Activated naive CD4-positive, alpha-beta T cell treated with anti-CD3 and anti-CD28 coated beads, Interleukin-2, amount 50 U/mL, for 24 hours (primary cell): ENCODE data around the gene TNS1.

Source experiments
- H3K27ac Mint-ChIP-seq: one replicate; pipeline ENCODE4 v1.8.0; 2021; ENCODE audit warnings: mild to moderate bottlenecking, mixed read lengths
- H3K27me3 Mint-ChIP-seq: one replicate; pipeline ENCODE4 v1.8.0; 2021; ENCODE audit warnings: mixed read lengths
- H3K36me3 Mint-ChIP-seq: one replicate; pipeline ENCODE4 v1.8.0; 2021; ENCODE audit warnings: mixed read lengths
- H3K4me1 Mint-ChIP-seq: one replicate; pipeline ENCODE4 v1.8.0; 2021; ENCODE audit warnings: mixed read lengths
- H3K4me3 Mint-ChIP-seq: one replicate; pipeline ENCODE4 v1.8.0; 2021; ENCODE audit warnings: mild to moderate bottlenecking, mixed read lengths
- H3K9me3 Mint-ChIP-seq: one replicate; pipeline ENCODE4 v1.8.0; 2021; ENCODE audit warnings: mixed read lengths

TNS1 gene

DNA sequence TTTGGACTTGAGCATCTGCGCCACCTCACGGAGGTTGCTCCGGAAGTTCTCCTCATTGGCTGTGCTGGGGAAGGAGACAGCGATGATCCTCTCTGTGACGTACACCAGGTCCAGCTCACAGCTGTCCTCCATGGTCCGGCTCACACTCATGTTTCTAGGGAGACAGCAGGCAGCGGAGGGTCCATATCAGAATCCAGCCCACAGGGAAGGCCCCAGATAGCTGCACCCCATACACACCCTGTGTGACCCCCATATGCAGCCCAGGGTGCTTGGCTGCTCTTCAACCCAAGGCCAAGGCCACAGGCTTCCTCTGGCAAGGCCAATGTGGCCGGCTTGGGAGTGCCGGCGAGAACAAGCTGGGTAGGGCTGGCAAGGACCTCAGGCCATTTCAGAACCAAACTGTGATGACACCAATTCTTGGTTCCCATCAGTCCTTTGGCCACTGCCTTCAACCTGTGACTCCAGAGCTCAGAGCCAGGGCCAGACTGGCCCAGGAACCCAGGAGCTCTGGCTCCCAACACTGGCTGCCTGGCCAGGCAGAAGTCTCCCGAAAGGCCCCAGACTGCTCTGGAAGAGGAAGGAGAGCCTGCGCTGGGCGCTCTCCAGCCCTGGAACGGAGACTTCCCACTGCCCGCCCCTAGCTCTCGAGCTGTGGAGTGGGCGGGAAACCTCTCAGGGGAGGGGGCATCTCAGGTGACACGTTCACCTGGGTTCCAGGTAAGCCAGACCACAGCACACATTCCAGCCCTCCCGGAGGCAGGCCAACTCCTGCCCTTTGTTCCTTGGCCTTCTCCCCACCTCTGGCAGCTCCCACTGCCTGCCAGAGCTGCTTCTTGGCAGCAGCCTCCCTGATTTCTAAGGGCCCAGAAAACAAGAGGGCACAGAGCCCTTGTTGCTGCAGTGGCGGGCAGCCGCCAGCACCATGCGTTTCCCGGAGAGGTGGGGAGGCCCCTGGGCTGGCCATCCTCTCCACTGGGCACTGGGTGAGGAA, 104.7 kb downstream of the TNS1 start:
- Mint-ChIP-seq H3K36me3 (no peaks in the 10 kb centered on the region), H3K27ac (no peak overlapping the region)

DNA sequence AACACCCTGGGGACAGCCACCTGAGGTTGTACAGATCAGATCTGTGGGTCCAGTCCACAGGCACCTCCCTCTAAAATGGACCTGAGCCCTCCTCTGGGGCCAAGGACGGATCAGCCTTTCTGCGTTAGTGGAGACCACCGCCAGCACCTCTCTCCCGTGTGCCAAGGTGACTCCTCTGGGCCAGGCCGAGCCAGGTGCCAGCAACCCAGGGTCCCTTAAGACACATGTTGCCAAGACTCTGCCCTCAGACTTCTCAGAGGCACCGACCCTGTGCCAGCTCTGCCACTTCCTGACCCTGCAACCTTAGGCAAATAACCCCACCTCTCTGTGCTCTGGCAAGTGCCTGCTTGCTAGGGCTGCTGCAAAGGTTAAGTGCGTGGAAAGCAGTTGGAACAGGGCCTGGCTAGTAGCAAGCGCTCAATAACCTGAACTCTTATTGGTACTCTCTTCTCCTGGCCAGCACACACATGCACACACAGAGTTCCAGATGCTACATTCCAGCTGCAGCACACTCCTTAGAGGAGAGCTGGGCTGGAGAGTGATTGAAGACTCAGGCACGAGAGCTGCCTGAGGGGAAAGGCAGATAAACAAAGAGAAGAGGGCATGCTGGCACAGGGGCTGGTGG, 105.6 kb downstream of the TNS1 start:
- Mint-ChIP-seq H3K9me3 (no peaks in the 10 kb centered on the region), H3K27me3 (no peaks in the 10 kb centered on the region), H3K36me3 (no peaks in the 10 kb centered on the region), H3K4me1 (no peaks in the 10 kb centered on the region), H3K27ac (no peak overlapping the region), H3K4me3 (no peak overlapping the region)

More for the DNA sequence above, 104.7 kb downstream of the TNS1 start:
- Mint-ChIP-seq H3K4me3 (no peak overlapping the region), H3K9me3 (no peaks in the 10 kb centered on the region), H3K27me3 (no peaks in the 10 kb centered on the region), H3K4me1 (no peaks in the 10 kb centered on the region)

DNA sequence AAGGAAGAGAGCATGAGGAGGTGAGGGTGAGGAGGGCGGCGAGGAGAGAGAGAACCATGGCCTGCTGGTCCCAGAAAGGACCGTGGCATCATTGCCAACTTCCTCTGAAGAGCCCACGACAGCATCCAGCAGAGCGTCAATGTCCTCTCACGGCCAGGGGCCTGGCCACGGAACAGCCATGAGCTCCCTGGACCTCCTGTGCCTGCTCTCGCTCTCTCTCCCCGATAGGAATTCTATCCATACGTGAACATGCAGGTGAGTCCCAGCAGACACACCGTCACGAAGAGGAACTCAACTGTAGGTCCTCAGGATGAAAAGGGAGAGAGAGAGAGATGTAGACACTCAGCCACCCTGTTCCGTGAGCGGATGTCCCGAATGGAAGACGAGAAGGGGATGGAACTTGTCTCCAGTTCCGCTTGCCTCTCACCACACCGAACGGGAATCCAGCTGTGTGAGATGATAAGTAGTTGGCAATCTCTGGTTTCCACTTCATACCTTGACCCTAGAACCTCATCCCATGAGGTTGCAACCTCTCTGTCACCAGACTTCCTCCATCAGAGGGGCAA, 107.6 kb downstream of the TNS1 start:
- Mint-ChIP-seq H3K36me3 (no peaks in the 10 kb centered on the region), H3K9me3 (no peaks in the 10 kb centered on the region), H3K4me3 (no peak overlapping the region), H3K27me3 (no peaks in the 10 kb centered on the region), H3K4me1 (no peaks in the 10 kb centered on the region), H3K27ac (no peak overlapping the region)

DNA sequence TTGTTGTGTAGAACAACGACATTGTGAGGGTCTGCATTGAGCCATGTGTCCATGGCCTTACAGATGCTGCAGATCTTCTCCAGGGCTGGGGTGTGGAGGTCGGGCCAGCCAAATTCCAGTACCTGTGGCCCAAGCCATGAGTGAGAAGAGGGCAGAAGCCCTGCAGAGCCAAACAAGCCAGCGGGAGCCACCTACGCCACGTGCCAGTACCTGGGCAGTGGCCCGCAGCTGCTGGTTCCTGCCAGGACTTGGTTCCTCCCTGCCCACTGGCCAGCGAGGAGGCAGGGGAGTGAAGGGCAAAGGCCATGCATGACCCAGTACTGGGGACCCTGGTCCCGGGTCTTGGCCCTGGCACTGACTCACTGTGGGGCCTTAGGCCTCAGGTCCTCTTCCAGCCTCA, 109.4 kb downstream of the TNS1 start:
- H3K4me3 Mint-ChIP-seq: no peak overlapping the region
- H3K27ac Mint-ChIP-seq: no peak overlapping the region
- H3K36me3 Mint-ChIP-seq: no peaks in the 10 kb centered on the region
- no peaks in the 10 kb centered on the region for H3K4me1 Mint-ChIP-seq
- H3K9me3 Mint-ChIP-seq: no peaks in the 10 kb centered on the region
- no peaks in the 10 kb centered on the region for H3K27me3 Mint-ChIP-seq

DNA sequence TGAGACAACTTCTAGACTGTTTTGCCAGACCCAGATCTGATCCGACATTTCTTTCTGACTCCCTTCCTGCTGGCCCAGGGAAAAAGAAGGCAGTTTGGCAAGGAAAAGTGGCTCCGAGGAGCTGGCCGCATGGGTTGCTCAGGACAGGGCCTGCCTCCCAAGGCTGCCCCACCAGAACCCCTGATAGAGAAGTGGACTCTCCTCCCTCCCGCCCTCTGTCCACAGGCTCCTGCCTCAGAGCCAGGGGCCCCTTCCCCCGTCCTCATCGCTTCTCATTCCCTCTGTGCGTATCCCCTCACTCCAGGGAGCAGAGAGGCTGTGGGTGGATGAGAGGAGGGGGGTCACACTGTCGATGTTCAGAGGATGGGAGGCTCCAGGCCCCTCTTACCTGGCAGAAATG, 110.2 kb downstream of the TNS1 start:
- Mint-ChIP-seq H3K27me3 (no peaks in the 10 kb centered on the region), H3K9me3 (no peaks in the 10 kb centered on the region), H3K36me3 (no peaks in the 10 kb centered on the region), H3K27ac (no peak overlapping the region), H3K4me1 (no peaks in the 10 kb centered on the region), H3K4me3 (no peak overlapping the region)

DNA sequence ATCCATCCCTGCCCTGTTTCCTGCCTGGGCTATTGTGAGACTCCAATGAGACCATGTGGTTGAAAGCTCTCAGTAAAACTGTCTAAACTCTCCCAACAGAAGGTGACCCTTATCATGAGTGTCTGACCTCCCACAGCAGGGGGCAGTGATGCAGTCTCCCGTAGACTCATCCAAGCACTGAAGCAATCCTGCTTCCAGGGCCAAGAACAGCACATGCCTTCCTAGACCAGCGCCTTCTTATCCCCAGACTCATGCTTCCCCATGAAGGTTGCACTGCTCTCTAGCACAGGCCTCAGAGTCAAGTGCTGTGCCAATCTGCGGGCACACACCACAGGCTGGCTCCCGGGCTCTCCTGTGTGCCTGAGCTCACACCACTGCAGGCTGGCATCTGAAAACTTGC, 112.3 kb downstream of the TNS1 start:
- no peak overlapping the region for H3K27ac Mint-ChIP-seq
- H3K27me3 Mint-ChIP-seq: no peaks in the 10 kb centered on the region
- H3K4me1 Mint-ChIP-seq: no peaks in the 10 kb centered on the region
- H3K36me3 Mint-ChIP-seq: no peaks in the 10 kb centered on the region
- no peaks in the 10 kb centered on the region for H3K9me3 Mint-ChIP-seq
- no peak overlapping the region for H3K4me3 Mint-ChIP-seq

DNA sequence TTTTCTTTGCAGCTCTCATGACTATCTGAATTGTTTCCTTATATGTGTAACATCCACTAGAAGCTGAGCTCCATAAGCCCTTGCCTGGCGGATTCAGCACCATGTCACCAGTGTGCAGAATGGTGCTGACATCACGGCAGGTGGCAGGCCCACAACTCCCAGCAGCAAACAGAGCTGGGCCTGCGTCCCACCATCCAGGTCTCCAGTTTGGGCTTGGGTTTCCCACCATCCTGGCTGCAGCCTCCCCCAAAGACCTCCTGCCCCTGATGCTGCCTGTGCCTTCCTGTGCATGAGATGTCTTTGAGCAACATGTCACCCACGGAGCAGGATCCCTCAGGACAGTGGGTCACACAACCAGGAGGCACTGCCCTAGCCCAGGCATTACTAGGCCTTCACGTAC, 113.1 kb downstream of the TNS1 start:
- Mint-ChIP-seq H3K27me3 (no peaks in the 10 kb centered on the region), H3K4me1 (no peaks in the 10 kb centered on the region), H3K27ac (no peak overlapping the region), H3K9me3 (no peaks in the 10 kb centered on the region), H3K4me3 (no peak overlapping the region), H3K36me3 (no peaks in the 10 kb centered on the region)

DNA sequence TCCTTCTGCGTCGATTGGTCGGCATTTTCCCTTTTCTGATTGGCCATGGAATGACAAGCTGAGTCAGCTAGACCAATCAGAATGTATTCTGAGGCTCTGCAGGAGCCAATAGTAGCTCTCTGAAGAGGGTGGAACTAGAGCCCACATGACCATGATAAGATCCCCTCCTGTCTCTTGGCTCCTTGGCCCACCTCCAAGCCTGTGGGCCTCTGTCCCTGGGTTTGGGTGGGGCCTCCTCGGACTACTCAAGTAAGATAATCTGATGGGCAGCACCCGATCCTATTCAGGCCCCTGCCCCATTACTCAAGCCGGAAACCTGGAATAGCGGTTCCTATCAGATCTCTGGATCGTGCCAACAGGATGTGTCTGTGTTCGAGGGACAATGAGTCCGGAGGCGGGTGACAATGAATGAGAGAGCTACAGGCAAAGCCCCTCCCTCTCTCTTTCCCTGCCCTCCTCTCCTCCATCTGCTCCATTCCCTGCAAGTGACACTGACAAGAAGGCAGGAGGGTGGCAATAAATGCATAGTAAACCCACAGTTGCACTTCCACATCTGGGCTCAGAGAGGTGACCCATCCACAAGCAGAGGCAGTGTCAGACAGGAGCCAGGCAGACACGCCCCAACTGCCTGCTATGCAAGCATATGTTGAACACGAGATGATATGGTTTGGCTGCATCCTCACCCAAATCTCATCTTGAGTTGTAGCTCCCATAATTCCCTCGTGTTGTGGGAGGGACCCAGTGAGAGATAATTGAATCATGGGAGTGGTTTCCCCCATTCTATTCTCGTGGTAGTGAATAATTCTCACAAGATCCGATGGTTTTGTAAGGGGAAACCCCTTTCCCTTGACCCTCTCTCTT, 114.7 kb downstream of the TNS1 start:
- no peak overlapping the region for H3K4me3 Mint-ChIP-seq
- H3K27ac Mint-ChIP-seq: no peak overlapping the region
- no peaks in the 10 kb centered on the region for H3K36me3 Mint-ChIP-seq
- H3K4me1 Mint-ChIP-seq: no peaks in the 10 kb centered on the region
- H3K9me3 Mint-ChIP-seq: no peaks in the 10 kb centered on the region
- H3K27me3 Mint-ChIP-seq: no peaks in the 10 kb centered on the region

DNA sequence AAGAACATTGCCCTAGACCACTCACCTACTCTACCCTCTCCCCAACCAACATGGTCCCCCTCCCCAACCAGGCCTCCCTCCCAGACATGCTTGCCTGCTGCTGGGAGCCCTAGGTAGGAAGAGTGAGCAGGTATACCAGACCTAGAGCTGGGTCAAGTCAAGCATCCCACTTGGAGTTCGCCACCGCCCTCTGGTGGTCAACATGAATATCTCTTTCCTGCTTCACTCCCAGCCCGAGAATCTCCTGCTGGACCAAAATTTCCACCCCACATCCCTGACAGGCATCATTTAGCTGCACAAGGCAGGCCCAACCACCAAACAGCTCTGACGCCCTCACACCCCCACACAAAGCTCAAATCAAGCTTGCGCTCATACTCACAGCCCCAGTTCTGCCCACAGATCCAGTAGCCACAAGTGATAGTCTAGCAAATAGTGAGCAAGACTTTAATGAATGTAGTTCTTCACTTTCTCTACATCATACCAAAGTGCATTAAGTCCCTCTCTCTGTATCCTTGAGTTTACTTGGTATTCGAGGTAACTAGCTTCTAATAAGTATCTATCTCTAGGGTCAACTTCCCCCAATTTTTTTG, 116.0 kb downstream of the TNS1 start:
- H3K9me3 Mint-ChIP-seq: no peaks in the 10 kb centered on the region
- H3K36me3 Mint-ChIP-seq: no peaks in the 10 kb centered on the region
- no peak overlapping the region for H3K27ac Mint-ChIP-seq
- no peaks in the 10 kb centered on the region for H3K27me3 Mint-ChIP-seq
- no peak overlapping the region for H3K4me3 Mint-ChIP-seq
- H3K4me1 Mint-ChIP-seq: no peaks in the 10 kb centered on the region

DNA sequence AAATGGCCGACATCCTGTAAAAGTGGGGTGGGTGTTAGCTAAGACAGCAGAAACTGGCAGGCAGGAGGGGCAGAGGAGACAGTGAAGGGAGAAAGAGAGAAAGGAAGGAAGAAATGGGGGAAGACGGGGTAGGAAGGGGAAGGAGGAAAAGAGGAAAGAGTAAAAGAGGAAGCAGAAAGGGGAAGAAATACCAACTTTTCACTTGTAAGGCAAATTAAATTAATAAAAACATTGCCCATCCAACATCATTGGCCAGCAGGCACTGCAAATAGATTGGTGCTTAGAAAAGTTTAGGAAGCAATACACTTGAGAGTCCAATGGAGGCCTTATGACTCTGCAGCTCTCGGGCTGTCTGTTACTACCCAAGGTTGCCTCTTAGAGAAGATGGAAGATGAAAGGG, 116.7 kb downstream of the TNS1 start:
- Mint-ChIP-seq H3K9me3 (no peaks in the 10 kb centered on the region), H3K36me3 (no peaks in the 10 kb centered on the region), H3K4me3 (no peak overlapping the region), H3K4me1 (no peaks in the 10 kb centered on the region), H3K27ac (no peak overlapping the region), H3K27me3 (no peaks in the 10 kb centered on the region)

DNA sequence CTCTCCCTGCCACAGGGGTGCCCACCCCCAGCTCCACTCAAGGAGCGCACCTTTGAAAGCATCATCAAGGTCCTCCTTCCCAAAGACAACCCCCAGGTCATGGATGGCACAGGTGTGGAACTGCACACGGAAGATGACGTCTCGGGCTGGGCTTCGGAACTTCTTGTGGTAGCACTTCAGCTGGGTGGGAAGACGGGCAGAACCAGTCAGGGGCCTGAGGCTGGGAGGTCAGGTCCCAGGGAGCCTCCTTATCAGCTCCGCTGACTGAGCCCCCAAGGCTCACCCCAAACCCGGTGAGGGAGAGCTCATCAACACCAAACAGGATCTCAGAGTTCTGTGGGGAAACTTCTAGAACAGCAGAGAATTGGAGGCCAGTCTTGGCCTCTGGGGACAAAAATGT, 117.8 kb downstream of the TNS1 start:
- no peak overlapping the region for H3K27ac Mint-ChIP-seq

DNA sequence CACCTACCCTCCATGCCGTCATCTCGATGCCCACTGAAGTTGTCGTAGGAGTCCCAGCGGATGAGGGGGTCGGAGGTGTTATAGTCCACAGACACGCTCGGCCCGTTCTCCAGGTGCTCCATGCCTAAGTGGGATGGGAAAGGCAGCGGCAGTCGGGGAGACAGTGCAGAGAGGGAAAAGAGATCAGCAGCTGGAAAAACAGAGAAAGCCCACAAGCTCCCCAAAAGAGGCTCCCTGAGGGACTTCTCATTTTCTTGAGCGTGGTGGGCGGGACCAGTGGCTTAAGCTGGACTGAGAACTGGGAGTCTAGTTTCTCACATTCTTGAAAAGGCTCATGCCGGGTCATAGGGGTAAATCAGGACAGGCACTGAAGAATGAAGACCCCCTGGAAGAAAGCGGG, 121.9 kb downstream of the TNS1 start:
- no peaks in the 10 kb centered on the region for H3K4me1 Mint-ChIP-seq
- H3K9me3 Mint-ChIP-seq: no peaks in the 10 kb centered on the region
- H3K27me3 Mint-ChIP-seq: no peaks in the 10 kb centered on the region
- no peaks in the 10 kb centered on the region for H3K36me3 Mint-ChIP-seq
- no peak overlapping the region for H3K4me3 Mint-ChIP-seq
- H3K27ac Mint-ChIP-seq: no peak overlapping the region

More for the DNA sequence above, 117.8 kb downstream of the TNS1 start:
- Mint-ChIP-seq H3K4me3 (no peak overlapping the region), H3K36me3 (no peaks in the 10 kb centered on the region), H3K4me1 (no peaks in the 10 kb centered on the region), H3K27me3 (no peaks in the 10 kb centered on the region), H3K9me3 (no peaks in the 10 kb centered on the region)

DNA sequence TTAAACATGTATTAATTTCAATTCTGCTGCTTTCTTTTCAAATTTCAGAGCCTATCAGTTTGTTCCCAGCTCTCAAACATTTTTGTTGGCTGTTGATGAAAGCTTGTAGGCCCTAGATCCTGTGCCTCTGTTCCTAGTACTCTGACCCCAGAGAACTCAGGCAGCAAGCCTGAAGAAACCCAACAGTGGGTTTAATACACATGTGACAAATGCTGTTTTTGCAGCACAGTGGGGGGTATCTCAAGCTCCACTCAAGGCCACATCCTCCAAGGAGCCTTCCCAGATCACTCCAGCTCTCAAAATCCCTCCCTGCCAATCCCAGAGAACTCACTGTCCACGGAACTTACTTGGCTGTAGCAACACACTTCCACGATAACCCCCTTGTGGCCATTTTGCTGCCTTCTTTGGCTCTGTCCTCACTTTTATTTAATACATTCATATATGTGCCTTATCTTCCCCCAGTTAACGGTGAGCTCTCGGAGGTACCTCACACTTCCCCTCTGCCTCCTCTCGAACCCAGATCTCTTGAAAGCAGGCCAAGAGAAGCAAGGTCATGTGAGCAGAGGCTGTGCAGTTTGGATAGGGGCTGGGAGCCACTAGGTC, 122.4 kb downstream of the TNS1 start:
- no peaks in the 10 kb centered on the region for H3K27me3 Mint-ChIP-seq
- no peak overlapping the region for H3K4me3 Mint-ChIP-seq
- no peak overlapping the region for H3K27ac Mint-ChIP-seq
- no peaks in the 10 kb centered on the region for H3K4me1 Mint-ChIP-seq
- H3K36me3 Mint-ChIP-seq: no peaks in the 10 kb centered on the region
- no peaks in the 10 kb centered on the region for H3K9me3 Mint-ChIP-seq

DNA sequence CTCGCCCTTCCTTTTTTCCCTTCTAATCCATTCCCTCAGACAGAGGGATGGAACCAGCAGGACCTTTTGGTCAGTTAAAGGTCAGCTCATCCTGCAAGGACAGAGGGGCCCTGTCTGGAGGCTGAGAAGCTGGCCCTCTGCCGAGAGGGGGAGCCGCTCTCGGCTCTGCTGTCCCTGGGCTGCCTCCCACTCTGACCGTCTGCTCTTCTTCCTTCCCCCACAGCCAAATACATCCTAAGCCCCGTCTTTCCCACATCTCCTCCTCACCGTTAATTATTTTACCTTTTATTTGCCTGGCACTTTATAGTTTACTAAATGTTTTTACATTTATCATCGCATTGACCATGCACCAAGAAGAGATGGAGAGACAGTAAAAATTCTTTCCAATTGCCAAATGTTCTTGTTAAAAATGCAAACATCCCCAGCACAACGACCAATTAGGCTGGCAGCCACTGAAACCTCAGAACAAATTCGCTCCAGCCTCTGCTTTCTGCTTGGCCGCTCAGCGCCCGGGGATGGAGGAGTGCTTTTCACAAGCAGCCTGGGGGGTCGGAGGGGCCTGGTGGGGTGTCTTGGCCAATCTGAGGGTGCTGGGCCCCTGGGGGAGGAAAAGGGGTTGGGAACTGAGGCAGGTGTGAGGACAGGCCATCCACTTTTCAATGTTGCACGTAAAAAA, 123.7 kb downstream of the TNS1 start:
- Mint-ChIP-seq H3K27ac (no peak overlapping the region), H3K9me3 (no peaks in the 10 kb centered on the region), H3K27me3 (no peaks in the 10 kb centered on the region), H3K36me3 (no peaks in the 10 kb centered on the region), H3K4me1 (no peaks in the 10 kb centered on the region), H3K4me3 (no peak overlapping the region)
